ENCODE data around the gene BCL2. TPM values are rescaled to one million over a fixed set of nuclear protein-coding genes. Genes with fewer than 3 reads are reported as not detected.
"Not testable (repeated sequence)": the region's sequence is repeated elsewhere in the genome, so short reads cannot be mapped to it uniquely, and the experiment has no call there.

Gene BCL2
- total RNA-seq, 1 donor from 2014 or later, result 16.5 TPM

- TF ChIP-seq CTCF (conservative IDR thresholded peaks at IDR 0.05), result no peak
- DNase-seq (ENCODE audit: extremely low spot score, unreplicated experiment), result no peak
- no peaks in the 10 kb centered on the region for H3K27me3 Mint-ChIP-seq
- H3K36me3 Mint-ChIP-seq, result no peaks in the 10 kb centered on the region
- H3K9me3 Mint-ChIP-seq, result no peaks in the 10 kb centered on the region
- H3K27ac Mint-ChIP-seq, result no peak overlapping the region
- no peak overlapping the region for H3K4me3 Mint-ChIP-seq
- H3K4me1 Mint-ChIP-seq (ENCODE audit: unreplicated experiment), result no peaks in the 10 kb centered on the region
Observed at GRCh38 chr18:63192885-63193349, 126.7 kb downstream of the BCL2 start.

GRCh38 chr18:63192126-63192884 is 127.3 kb downstream of the BCL2 start:
- no peak for TF ChIP-seq CTCF (conservative IDR thresholded peaks at IDR 0.05)
- H3K4me3 Mint-ChIP-seq, result no peak overlapping the region
- H3K36me3 Mint-ChIP-seq, result no peaks in the 10 kb centered on the region
- no peak overlapping the region for H3K27ac Mint-ChIP-seq
- peaks cover 5% of the 10 kb centered on the region for H3K4me1 Mint-ChIP-seq (ENCODE audit: unreplicated experiment)
- H3K9me3 Mint-ChIP-seq, result no peaks in the 10 kb centered on the region
- no peaks in the 10 kb centered on the region for H3K27me3 Mint-ChIP-seq
- DNase-seq (ENCODE audit: extremely low spot score, unreplicated experiment), result no peak

GRCh38 chr18:63191413-63191812 is 128.2 kb downstream of the BCL2 start:
- Mint-ChIP-seq H3K27me3 (no peaks in the 10 kb centered on the region), H3K9me3 (no peaks in the 10 kb centered on the region), H3K27ac (no peak overlapping the region), H3K4me1 (ENCODE audit: unreplicated experiment) (peaks cover 13% of the 10 kb centered on the region), H3K4me3 (no peak overlapping the region), H3K36me3 (no peaks in the 10 kb centered on the region)
- DNase-seq (ENCODE audit: extremely low spot score, unreplicated experiment), result no peak
- TF ChIP-seq CTCF (conservative IDR thresholded peaks at IDR 0.05), result no peak

- H3K9me3 Mint-ChIP-seq; H3K27ac Mint-ChIP-seq; H3K27me3 Mint-ChIP-seq; DNase-seq (ENCODE audit: extremely low spot score, unreplicated experiment); H3K36me3 Mint-ChIP-seq; H3K4me3 Mint-ChIP-seq: not testable (repeated sequence)
- peaks cover 17% of the 10 kb centered on the region for H3K4me1 Mint-ChIP-seq (ENCODE audit: unreplicated experiment)
Observed at GRCh38 chr18:63190838-63191237, 128.7 kb downstream of the BCL2 start.

- Mint-ChIP-seq H3K36me3 (no peaks in the 10 kb centered on the region), H3K4me3 (no peak overlapping the region), H3K27me3 (no peaks in the 10 kb centered on the region), H3K27ac (no peak overlapping the region), H3K9me3 (no peaks in the 10 kb centered on the region), H3K4me1 (ENCODE audit: unreplicated experiment) (peaks cover 21% of the 10 kb centered on the region)
- no peak for TF ChIP-seq CTCF (conservative IDR thresholded peaks at IDR 0.05)
- no peak for DNase-seq (ENCODE audit: extremely low spot score, unreplicated experiment)
Observed at GRCh38 chr18:63189817-63190216, 129.8 kb downstream of the BCL2 start.

- H3K36me3 Mint-ChIP-seq, result no peaks in the 10 kb centered on the region
- H3K9me3 Mint-ChIP-seq, result no peaks in the 10 kb centered on the region
- H3K27ac Mint-ChIP-seq, result peak overlapping the region; percentile 20
- no peak for TF ChIP-seq CTCF (conservative IDR thresholded peaks at IDR 0.05)
- peaks cover 21% of the 10 kb centered on the region for H3K4me1 Mint-ChIP-seq (ENCODE audit: unreplicated experiment)
- no peak overlapping the region for H3K4me3 Mint-ChIP-seq
- DNase-seq (ENCODE audit: extremely low spot score, unreplicated experiment), result no peak
- no peaks in the 10 kb centered on the region for H3K27me3 Mint-ChIP-seq
Observed at GRCh38 chr18:63189041-63189440, 130.5 kb downstream of the BCL2 start.
